GM12878 (cell line): Measurements from ENCODE around the gene FAR2. TPM values are rescaled to one million over a fixed set of nuclear protein-coding genes. Genes with fewer than 3 reads are reported as not detected.

Experiments
- ATF7 ChIP-seq: fragments of 450-650 bp; IDR thresholded peaks from 2 replicates; pipeline ENCODE4 v1.6.1; 2016; ENCODE audit warnings: low read depth, mild to moderate bottlenecking
- BMI1 ChIP-seq: fragments of 450-650 bp; IDR thresholded peaks from 2 replicates; pipeline ENCODE4 v1.6.1; 2016; ENCODE audit warnings: mild to moderate bottlenecking, moderate library complexity, borderline replicate concordance
- CBX3 ChIP-seq: fragments of 200-600 bp; sonication (generic); IDR thresholded peaks from 2 replicates; pipeline ENCODE4 v1.6.1; 2016; ENCODE audit warnings: low read depth, borderline replicate concordance
- HCFC1 ChIP-seq: fragments of 150-350 bp; IDR thresholded peaks from 2 replicates; pipeline ENCODE4 v1.6.1; 2014; ENCODE audit warnings: low read length
- HDAC2 ChIP-seq: fragments of 200-600 bp; sonication (generic); IDR thresholded peaks from 2 replicates; pipeline ENCODE4 v1.6.1; 2017
- JUNB ChIP-seq: IDR thresholded peaks from 2 replicates; pipeline ENCODE4 v1.6.1; 2016; ENCODE audit warnings: antibody characterized with exemption, mild to moderate bottlenecking
- MTA3 ChIP-seq: IDR thresholded peaks from 2 replicates; pipeline ENCODE4 v1.6.1; 2012; ENCODE audit warnings: low read length, inconsistent platforms, borderline replicate concordance
- NBN ChIP-seq: fragments of 450-650 bp; IDR thresholded peaks from 2 replicates; pipeline ENCODE4 v1.6.1; 2016
- NFIC ChIP-seq: IDR thresholded peaks from 2 replicates; pipeline ENCODE4 v1.6.1; 2012; ENCODE audit warnings: low read depth, mild to moderate bottlenecking, inconsistent platforms, low read length, moderate library complexity
- NFXL1 ChIP-seq: fragments of 450-650 bp; IDR thresholded peaks from 2 replicates; pipeline ENCODE4 v1.6.1; 2017; ENCODE audit warnings: antibody characterized with exemption, mild to moderate bottlenecking, borderline replicate concordance
- NFYB ChIP-seq: IDR thresholded peaks from 2 replicates; pipeline ENCODE4 v1.6.1; 2011; ENCODE audit warnings: low read depth, mild to moderate bottlenecking, low read length, improper control_type of control experiment, moderate library complexity; ENCODE audit not compliant: insufficient read depth
- SRF ChIP-seq, 2 experiments: IDR thresholded peaks; 2 replicates each; pipeline ENCODE4 v1.6.1; 2011; ENCODE audit warnings: low read depth in 2 of 2, low read length in 2 of 2, mild to moderate bottlenecking in 1 of 2, moderate library complexity in 1 of 2
- TARDBP ChIP-seq: IDR thresholded peaks from 2 replicates; pipeline ENCODE4 v1.6.1; 2016; ENCODE audit warnings: borderline replicate concordance
- WRNIP1 ChIP-seq: IDR thresholded peaks from 2 replicates; pipeline ENCODE4 v1.6.1; 2011; ENCODE audit warnings: low read depth, low read length, improper control_type of control experiment, borderline replicate concordance
- YBX1 ChIP-seq: fragments of 450-650 bp; IDR thresholded peaks from 2 replicates; pipeline ENCODE4 v1.6.1; 2016; ENCODE audit warnings: antibody characterized with exemption
- ZNF622 ChIP-seq: fragments of 450-650 bp; IDR thresholded peaks from 2 replicates; pipeline ENCODE4 v1.6.1; 2017; ENCODE audit warnings: mild to moderate bottlenecking, inconsistent platforms
- polyA plus RNA-seq, 11 experiments: library from polyadenylated mRNA; depleted of rRNA in 4 of 11; unstranded in 6 of 11; stranded (reverse) in 5 of 11; fragments of >200 nt; fragmentation: Nextera tagmentation in 4 of 11; fragmentation: Illumina TruSeq in 1 of 11; extraction: Ambion mirVana in 4 of 11; extraction: Trizol in 1 of 11; gene quantifications; 1 replicate in 1 of 11; 2 replicates in 10 of 11; pipeline versions ENCODE4 v1.2.1 to v1.2.3, GENCODE V29; 2011 to 2016; ENCODE audit warnings: inconsistent platforms in 2 of 11, missing spikeins in 2 of 11, low read depth in 1 of 11
- total RNA-seq, 4 experiments: library from RNA; depleted of rRNA in 3 of 4; stranded (reverse); fragments of >200 nt in 3 of 4; fragmentation: Illumina TruSeq in 1 of 4; extraction: Trizol in 1 of 4; gene quantifications; 2 replicates each; pipeline versions ENCODE4 v1.2.1 to v1.2.3, GENCODE V29; 2013 to 2021
- TF ChIP-seq, protein P1 (sequence below): IDR thresholded peaks from 2 replicates; pipeline ENCODE4 v1.6.1; 2012; ENCODE audit warnings: low read depth, low read length, improper control_type of control experiment
- TF ChIP-seq, protein P2 (sequence below): IDR thresholded peaks from 2 replicates; pipeline ENCODE4 v1.6.1; 2011; ENCODE audit warnings: borderline replicate concordance, low read depth, mild to moderate bottlenecking, moderate library complexity, low read length; ENCODE audit not compliant: insufficient read depth, poor library complexity, severe bottlenecking
- TF ChIP-seq, protein P3 (sequence below): IDR thresholded peaks from 2 replicates; pipeline ENCODE4 v1.6.1; 2011; ENCODE audit warnings: low read depth, low read length, improper control_type of control experiment, borderline replicate concordance
- TF ChIP-seq, protein P4 (sequence below): fragments of 450-650 bp; IDR thresholded peaks from 2 replicates; pipeline ENCODE4 v1.6.1; 2018; ENCODE audit warnings: borderline replicate concordance, mild to moderate bottlenecking; ENCODE audit not compliant: partially characterized antibody
- TF ChIP-seq, protein P5 (sequence below): IDR thresholded peaks from 2 replicates; pipeline ENCODE4 v1.6.1; 2011; ENCODE audit warnings: borderline replicate concordance, low read depth, mild to moderate bottlenecking, moderate library complexity, mixed read lengths, low read length; ENCODE audit not compliant: insufficient read depth; ENCODE audit errors: extremely low read length

FAR2 gene
- total and polyA plus RNA-seq, 10 of the 15 experiments (the other 5 are each of a cell fraction or from before 2014, with no cell fraction given) = 0.50 to 1.1 (median 0.65) TPM

DNA sequence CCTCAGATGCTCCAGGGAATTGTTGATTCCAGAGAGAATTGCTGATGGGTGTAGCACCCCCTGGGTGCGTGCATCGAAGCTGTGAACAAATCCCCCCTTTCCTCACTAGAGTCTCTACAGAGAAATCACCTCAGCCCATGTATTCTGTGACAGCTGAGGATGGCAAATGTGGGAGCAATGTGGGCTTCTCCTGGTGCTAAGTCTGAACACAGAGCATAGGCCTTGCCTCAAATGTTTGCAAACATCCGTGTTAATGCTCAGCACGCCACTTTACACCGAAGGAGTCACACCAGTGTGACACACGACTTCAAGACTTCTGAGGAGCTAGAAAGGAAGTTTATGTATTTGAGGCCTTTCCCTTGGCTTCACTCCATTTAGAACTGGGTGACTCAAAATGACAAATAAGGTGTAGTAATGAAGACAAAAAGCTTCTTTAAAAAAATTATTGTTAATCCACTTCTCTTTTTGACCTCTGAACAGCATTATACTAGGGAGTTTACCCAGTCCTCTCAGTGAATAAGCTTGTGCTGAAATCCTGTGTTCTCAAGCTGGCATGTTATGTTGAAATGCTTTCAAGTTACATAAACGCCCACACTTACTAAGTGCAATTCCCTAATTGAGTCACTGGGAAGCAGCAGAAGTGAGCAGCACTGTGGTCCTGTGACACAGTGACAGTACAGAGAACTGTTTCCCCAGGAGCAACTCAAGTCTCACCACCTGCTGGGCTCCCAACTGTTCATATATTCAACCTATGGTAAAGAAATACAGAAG is 92.9 kb downstream of the FAR2 start (continued):
- TF ChIP-seq NFYB (no peak), SRF (IDR thresholded peaks at IDR 0.05; ENCODE audit: low read depth in 2 of 2, low read length in 2 of 2) (0 out of 4 replicates have a peak, but pooled peaks of 1 of the 2 experiments have one; percentile 1), HDAC2 (no peak), BMI1 (no peak; the same call in 1 of the 2 replicates), NFXL1 (no peak), HCFC1 (no peak), WRNIP1 (no peak), NFIC (peak; percentile 58), JUNB (peak; percentile 62), YBX1 (no peak), TARDBP (no peak), ATF7 (no peak), NBN (no peak), MTA3 (no peak), ZNF622 (no peak), CBX3 (no peak)
- TF ChIP-seq, protein P1, sequence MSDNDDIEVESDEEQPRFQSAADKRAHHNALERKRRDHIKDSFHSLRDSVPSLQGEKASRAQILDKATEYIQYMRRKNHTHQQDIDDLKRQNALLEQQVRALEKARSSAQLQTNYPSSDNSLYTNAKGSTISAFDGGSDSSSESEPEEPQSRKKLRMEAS = no peak
- TF ChIP-seq, protein P2, sequence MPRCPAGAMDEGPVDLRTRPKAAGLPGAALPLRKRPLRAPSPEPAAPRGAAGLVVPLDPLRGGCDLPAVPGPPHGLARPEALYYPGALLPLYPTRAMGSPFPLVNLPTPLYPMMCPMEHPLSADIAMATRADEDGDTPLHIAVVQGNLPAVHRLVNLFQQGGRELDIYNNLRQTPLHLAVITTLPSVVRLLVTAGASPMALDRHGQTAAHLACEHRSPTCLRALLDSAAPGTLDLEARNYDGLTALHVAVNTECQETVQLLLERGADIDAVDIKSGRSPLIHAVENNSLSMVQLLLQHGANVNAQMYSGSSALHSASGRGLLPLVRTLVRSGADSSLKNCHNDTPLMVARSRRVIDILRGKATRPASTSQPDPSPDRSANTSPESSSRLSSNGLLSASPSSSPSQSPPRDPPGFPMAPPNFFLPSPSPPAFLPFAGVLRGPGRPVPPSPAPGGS = peak; percentile 13
- TF ChIP-seq, protein P3, sequence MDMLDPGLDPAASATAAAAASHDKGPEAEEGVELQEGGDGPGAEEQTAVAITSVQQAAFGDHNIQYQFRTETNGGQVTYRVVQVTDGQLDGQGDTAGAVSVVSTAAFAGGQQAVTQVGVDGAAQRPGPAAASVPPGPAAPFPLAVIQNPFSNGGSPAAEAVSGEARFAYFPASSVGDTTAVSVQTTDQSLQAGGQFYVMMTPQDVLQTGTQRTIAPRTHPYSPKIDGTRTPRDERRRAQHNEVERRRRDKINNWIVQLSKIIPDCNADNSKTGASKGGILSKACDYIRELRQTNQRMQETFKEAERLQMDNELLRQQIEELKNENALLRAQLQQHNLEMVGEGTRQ = no peak
- TF ChIP-seq, protein P4, sequence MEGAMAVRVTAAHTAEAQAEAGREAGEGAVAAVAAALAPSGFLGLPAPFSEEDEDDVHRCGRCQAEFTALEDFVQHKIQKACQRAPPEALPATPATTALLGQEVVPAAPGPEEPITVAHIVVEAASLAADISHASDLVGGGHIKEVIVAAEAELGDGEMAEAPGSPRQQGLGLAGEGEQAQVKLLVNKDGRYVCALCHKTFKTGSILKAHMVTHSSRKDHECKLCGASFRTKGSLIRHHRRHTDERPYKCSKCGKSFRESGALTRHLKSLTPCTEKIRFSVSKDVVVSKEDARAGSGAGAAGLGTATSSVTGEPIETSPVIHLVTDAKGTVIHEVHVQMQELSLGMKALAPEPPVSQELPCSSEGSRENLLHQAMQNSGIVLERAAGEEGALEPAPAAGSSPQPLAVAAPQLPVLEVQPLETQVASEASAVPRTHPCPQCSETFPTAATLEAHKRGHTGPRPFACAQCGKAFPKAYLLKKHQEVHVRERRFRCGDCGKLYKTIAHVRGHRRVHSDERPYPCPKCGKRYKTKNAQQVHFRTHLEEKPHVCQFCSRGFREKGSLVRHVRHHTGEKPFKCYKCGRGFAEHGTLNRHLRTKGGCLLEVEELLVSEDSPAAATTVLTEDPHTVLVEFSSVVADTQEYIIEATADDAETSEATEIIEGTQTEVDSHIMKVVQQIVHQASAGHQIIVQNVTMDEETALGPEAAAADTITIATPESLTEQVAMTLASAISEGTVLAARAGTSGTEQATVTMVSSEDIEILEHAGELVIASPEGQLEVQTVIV = no peak
- TF ChIP-seq, protein P5, sequence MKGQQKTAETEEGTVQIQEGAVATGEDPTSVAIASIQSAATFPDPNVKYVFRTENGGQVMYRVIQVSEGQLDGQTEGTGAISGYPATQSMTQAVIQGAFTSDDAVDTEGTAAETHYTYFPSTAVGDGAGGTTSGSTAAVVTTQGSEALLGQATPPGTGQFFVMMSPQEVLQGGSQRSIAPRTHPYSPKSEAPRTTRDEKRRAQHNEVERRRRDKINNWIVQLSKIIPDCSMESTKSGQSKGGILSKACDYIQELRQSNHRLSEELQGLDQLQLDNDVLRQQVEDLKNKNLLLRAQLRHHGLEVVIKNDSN = no peak
